HG03064 (cell line): Measurements from ENCODE around the gene EXOC2.

Experiments used
- ATAC-seq: cut with Tn5 transposase; IDR thresholded peaks from one replicate; pipeline ENCODE4 v1.9.1; 2021; ENCODE audit warnings: low read depth; ENCODE audit not compliant: unreplicated experiment

Gene EXOC2, protein sequence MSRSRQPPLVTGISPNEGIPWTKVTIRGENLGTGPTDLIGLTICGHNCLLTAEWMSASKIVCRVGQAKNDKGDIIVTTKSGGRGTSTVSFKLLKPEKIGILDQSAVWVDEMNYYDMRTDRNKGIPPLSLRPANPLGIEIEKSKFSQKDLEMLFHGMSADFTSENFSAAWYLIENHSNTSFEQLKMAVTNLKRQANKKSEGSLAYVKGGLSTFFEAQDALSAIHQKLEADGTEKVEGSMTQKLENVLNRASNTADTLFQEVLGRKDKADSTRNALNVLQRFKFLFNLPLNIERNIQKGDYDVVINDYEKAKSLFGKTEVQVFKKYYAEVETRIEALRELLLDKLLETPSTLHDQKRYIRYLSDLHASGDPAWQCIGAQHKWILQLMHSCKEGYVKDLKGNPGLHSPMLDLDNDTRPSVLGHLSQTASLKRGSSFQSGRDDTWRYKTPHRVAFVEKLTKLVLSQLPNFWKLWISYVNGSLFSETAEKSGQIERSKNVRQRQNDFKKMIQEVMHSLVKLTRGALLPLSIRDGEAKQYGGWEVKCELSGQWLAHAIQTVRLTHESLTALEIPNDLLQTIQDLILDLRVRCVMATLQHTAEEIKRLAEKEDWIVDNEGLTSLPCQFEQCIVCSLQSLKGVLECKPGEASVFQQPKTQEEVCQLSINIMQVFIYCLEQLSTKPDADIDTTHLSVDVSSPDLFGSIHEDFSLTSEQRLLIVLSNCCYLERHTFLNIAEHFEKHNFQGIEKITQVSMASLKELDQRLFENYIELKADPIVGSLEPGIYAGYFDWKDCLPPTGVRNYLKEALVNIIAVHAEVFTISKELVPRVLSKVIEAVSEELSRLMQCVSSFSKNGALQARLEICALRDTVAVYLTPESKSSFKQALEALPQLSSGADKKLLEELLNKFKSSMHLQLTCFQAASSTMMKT

GRCh38 chr6:692858-693722 is at the start of gene EXOC2:
Gene EXOC2, minus strand, starts transcription at chr6:693139. Its CDS starts 55,321 bp downstream, at chr6:637818.
- ATAC-seq, result peak; percentile 89

- no peak for ATAC-seq
Measured at GRCh38 chr6:741410-742339, 48.7 kb upstream of the EXOC2 start.

DNA sequence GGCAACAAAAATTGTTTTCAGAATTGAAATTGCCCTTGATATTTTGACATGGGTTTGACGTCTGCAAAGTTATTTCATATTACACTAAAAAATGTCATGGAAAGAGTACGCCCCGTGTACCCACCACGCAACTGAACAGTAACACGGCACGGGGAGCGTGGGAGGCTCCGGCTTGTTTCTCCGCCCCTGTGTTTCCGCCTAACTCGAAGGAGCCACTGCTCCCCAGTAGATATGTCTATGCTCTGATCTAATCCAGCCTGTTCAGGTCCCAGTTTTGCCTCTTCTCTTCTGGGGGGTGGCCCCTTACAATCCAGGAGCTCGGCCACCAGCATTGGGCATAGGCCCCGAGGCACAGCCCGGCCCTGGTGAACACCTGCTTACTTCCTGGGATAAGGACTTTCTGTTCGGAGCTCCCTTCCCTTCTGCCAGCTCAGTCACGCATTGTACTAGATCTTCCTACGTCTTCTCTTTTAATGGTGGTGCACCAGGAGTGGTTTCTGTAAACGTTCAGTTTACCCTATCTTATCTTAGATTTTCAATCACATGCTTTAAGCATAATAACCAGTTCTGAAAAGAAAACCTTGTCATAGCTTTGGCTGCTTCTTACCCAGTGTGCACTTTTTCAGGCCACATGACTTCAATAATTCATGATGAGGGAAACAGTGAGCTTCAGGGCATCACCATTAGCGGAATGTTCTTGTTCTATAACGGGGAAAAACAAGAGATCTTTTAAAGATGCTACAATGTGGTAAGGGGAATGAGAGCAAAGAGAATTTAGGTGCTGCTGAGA is 43.9 kb upstream of the EXOC2 start:
- ATAC-seq, result no peak

DNA sequence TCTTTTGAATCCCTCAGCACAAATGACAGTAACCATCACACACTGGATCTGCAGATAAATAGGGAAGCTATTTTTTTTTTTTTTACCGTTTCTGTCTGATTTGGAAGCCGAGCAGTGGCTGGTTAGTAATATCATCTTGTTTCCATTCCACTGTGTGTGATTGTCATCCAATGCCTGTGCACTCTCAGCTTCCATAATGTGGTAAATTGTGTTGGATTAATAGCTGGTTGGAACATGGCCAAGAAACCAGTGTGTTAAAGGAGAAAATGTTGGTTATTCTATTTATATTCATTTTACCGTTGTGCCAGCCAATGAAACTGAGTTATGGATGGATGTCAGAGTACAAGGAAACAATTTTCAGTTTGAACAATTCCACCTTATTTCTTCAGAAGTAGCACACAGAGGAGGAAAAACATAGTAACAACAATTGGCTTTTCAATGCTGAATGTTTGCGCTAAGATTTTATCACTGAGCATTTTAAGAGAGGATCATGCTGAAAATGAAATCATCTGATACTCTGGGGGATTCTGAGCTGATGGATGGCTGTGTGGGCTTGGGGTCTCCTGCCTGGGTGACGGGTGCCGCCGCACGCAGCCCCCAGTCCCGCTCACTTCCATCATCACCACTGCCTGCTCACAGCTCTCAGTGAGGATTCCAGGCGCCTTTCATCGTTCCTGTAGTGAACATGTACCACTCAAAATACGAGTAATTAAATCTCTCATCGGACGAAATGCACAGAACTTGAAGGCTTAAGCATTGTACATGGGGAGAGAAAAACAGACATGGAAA is 40.7 kb upstream of the EXOC2 start:
- no peak for ATAC-seq

DNA sequence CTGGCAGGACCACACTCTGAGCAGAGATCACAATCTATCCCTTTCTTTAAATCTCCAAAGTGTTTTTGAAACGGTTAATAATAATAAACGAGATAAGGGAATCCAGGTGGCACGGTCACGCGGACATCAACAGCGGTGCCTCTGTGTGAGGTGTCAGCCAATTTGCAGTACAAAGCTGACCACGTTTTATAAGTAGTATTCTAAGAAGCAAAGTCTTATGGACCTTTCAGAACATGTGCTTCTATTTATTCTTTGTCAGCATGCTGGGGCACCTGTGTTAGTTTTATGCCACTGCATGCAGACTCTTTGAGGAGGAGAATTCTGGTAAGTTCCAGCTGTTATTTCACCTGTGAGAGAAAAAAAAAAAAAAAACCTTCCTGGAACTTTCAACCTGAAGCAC is 39.0 kb upstream of the EXOC2 start:
- no peak for ATAC-seq

DNA sequence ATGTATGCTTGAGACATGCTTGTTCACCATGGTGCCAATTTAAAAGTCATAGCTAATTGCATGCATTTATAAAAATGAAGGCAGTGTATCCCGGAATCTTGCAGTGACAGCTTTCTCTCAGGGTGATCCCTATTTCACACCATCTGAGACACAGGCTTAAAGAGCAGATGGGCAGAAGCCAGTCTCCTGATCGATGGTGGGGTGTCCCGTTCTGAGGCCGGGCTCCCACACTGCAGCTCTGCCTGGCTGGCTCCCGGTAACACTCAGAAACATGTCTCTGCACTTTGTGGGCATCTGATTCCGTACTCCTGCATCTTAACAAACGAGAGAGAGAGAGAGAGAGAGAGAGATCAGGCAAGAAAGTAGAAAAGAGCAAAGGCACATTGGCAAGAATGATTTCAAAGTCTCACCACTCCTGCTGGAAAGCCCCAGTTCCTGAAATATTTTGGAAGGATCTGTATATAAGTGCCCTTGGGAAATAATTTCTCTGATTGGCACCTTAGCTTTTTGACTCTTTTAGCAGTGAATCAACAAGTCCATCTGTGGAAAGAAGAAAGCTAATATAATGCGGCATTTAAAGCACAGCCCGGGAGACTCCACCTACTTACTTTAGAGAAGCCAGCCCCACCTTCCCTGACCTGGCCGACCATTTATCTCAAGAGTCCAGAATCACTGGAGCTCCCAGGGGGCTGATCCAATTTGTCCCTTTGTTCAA is 36.8 kb upstream of the EXOC2 start:
- ATAC-seq, result no peak

DNA sequence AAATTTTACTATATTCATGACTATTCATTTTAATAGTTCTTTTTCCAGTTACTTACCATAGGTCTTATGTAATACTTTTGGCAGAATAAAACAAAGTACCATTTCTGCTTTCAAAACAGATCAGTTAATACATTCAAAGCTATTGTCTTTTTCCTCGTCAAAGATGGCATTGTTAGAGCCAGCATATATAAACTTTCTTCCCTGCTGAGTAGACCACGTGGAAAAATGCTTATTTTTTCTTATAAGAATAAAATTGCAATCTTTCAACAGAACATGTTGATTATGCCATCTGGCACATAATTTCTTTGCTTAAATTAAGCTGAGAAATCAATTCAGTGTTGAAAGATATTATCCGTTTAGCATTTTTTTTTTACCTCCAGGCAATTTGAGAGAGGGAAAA is 34.9 kb upstream of the EXOC2 start:
- no peak for ATAC-seq

GRCh38 chr6:723540-723939 is 30.6 kb upstream of the EXOC2 start:
- no peak for ATAC-seq

DNA sequence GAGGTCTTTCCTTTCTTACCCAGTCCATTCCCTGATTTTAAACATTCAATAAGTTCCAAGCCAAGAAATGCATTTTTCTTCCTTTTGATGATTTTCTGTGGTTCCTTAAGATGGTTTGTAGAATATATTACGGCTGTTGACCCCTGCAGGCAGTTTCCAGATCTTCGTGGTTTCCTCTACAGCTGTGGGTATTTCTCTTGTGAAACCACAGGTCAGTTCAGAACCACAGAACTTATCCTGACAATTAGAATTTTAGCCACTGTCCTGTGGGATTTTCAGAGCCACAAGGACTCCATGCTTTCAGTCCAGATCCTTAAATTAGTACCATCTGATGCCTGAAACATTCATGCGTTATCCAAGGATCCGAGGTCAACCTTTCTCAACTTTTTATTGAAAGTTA is 29.7 kb upstream of the EXOC2 start:
- no peak for ATAC-seq

GRCh38 chr6:722077-722524 is 29.2 kb upstream of the EXOC2 start:
- ATAC-seq, result no peak

- ATAC-seq, result no peak
Measured at GRCh38 chr6:718345-718744, 25.4 kb upstream of the EXOC2 start.

DNA sequence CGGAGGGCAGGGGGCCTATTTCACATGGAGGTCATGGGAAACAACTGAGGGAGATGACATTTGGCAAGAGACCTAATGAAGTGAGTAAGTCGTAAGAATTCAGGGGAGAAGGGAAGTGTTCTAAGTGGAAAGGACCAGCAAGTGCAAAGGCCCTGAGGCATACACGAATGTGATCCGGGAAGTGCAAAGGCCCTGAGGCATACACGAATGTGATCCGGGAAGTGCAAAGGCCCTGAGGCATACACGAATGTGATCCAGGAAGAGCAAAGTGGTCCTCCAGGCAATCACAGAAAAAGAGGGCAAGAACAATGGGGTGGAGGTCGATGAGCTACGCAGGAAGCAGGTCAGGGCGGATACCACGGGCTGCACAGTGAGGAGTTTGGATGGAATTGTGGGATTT is 24.2 kb upstream of the EXOC2 start:
- no peak for ATAC-seq

DNA sequence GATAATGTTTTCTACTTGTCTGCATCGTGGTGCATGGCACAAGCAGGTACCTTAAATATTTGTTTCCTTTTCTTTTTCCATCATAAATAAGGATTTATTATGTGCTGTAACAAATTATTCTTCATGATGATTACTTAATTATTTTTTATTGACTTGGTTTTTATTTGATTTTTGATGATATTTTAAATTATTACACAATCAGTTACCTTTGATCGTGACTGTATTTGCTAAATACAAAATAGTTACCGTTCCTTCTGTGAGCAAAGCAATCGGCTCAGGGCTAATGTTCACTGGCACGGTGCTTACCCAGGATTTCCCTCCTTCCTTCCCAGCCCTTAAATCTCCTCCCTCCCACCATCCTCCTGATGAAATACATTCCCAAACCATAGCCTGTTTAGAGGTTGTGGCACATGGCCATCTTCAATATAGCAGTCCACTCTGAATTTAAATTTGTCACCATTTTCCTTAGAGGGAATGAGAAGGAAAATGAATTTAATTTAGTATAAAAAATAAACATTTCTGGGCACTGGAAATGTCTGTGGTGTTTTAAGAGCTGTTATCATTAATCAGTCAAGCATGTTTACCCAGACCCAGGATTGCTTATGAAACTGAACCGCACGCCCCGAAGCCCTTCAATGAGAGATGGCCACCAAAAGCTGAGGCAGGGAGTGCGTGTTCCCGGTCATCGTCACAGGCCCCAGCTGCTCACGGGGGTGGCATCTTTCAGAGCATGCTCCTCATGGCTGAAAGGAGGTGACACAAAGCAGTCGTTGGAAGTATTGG is 23.0 kb upstream of the EXOC2 start:
- ATAC-seq, result no peak

- no peak for ATAC-seq
Measured at GRCh38 chr6:714100-714499, 21.2 kb upstream of the EXOC2 start.

- ATAC-seq, result no peak
Measured at GRCh38 chr6:713351-713750, 20.4 kb upstream of the EXOC2 start.

- no peak for ATAC-seq
Measured at GRCh38 chr6:712805-713204, 19.9 kb upstream of the EXOC2 start.

DNA sequence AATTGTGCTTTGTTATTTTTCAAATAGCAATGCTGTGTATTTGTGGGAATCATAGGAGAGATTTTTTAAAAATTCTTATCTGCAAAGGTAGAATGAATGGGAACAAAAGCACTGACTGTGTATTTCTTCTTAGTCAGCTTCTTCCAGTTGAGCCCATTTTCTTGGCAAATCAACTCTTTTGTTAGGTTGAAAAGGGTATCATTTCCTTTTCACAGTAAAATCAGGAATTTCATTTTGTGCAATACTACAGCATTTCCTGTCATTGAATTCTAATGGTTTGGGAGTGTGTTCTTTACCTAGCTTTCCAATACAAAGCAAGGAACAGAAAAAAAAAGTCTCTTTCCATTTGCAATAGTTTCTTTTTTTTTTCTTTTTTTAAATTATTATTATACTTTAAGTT is 19.0 kb upstream of the EXOC2 start:
- no peak for ATAC-seq
